Omental fat pad (tissue), 4 donors: Measurements from ENCODE around the gene GMDS. TPM values are rescaled to one million over a fixed set of nuclear protein-coding genes. Genes with fewer than 3 reads are reported as not detected.

Experiments
- ATAC-seq: fragments of 150-250 bp; one replicate; pipeline ENCODE4 v1.9.1; 2016; ENCODE audit warnings: mild to moderate bottlenecking, moderate library complexity; ENCODE audit not compliant: low FRiP score
- DNase-seq: peaks from one replicate; pipeline ENCODE4 v3.0.0-alpha.2; 2019; ENCODE audit warnings: low spot score
- CTCF ChIP-seq, 3 donors: fragments of 450-650 bp; IDR thresholded peaks; one replicate each; pipeline ENCODE4 v1.5.1; 2016 to 2017; ENCODE audit warnings: antibody characterized with exemption in 3 of 3, mild to moderate bottlenecking in 3 of 3, moderate library complexity in 2 of 3
- total RNA-seq, 4 donors: library from RNA; depleted of rRNA; stranded (reverse); fragments of >200 nt; gene quantifications; one replicate each; pipeline ENCODE4 v1.1.0, GENCODE V29; 2016

The GMDS gene
- total RNA-seq, 4 donors from 2014 or later: 5.6 to 20.6 (median 10.7) TPM

- ATAC-seq (no peak), DNase-seq (no peak)
- TF ChIP-seq CTCF (IDR thresholded peaks at IDR 0.05): no peak
These were observed 516.2 kb downstream of the GMDS start for GRCh38 chr6:1729133-1729749.

- DNase-seq: no peak
- no peak for TF ChIP-seq CTCF (IDR thresholded peaks at IDR 0.05)
- ATAC-seq: no peak
These were observed 519.0 kb downstream of the GMDS start for GRCh38 chr6:1726341-1726768.

- ATAC-seq (peak; percentile 37), DNase-seq (no peak)
- TF ChIP-seq CTCF (IDR thresholded peaks at IDR 0.05): no peak
These were observed 520.8 kb downstream of the GMDS start for GRCh38 chr6:1724616-1725015.

GRCh38 chr6:1724124-1724523 lies 521.3 kb downstream of the GMDS start:
- no peak for TF ChIP-seq CTCF (IDR thresholded peaks at IDR 0.05)
- no peak for ATAC-seq
- DNase-seq: no peak

GRCh38 chr6:1722801-1723200 lies 522.6 kb downstream of the GMDS start:
- TF ChIP-seq CTCF (IDR thresholded peaks at IDR 0.05): no peak
- ATAC-seq (no peak), DNase-seq (no peak)

GRCh38 chr6:1720620-1721322 lies 524.6 kb downstream of the GMDS start:
- no peak for DNase-seq
- no peak for ATAC-seq
- TF ChIP-seq CTCF (IDR thresholded peaks at IDR 0.05): no peak

GRCh38 chr6:1719922-1720321 lies 525.5 kb downstream of the GMDS start:
- DNase-seq (no peak), ATAC-seq (no peak)
- no peak for TF ChIP-seq CTCF (IDR thresholded peaks at IDR 0.05)
